Endometrial microvascular endothelial cells (primary cell): Measurements from ENCODE around the gene MICAL2. TPM values are rescaled to one million over a fixed set of nuclear protein-coding genes. Genes with fewer than 3 reads are reported as not detected.

Experiments
- in situ Hi-C: cut with HindIII; loops from 2 replicates; pipeline ENCODE4 v1.10.0; 2017; ENCODE audit warnings: low sequenced_read_pairs, low pct_unique_long_range_greater_than_20kb; ENCODE audit errors: inconsistent ontology term
- total RNA-seq: library from RNA; depleted of rRNA; stranded (reverse); fragments of >200 nt; gene quantifications from one replicate; pipeline ENCODE4 v1.2.3, GENCODE V29; 2015; ENCODE audit errors: inconsistent ontology term

Gene MICAL2
- total RNA-seq, 1 donor from 2014 or later: 149 TPM

DNA sequence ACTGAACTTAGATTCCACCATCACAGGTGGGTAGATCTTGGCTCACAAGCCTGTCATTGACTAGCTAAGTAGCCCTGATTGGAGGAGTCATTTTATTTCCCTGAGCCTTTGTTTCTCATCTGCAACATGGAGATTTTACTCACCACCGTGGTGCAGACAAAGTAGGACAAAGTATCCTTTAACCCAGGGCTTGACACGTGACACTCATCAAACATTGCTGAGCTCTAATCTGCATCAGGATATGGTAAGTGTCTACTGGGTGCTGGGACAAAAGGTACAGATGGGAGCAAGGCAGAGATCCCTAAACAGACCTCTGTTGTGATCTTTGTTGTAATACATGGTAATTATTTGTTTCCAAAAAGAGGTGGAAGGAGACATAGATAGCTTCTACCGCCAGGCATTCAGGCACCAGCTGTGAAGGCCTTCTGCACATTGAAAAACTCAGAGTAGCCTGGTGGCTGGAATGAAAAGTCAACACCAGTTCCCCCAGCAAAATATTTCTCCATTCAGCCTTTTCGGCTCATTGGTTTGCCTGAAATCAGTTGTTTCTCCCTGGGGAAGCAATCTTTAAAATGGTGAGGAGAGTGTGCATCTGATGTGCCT is 18.3 kb upstream of the MICAL2 start:
- in situ Hi-C loops: no loop called here

DNA sequence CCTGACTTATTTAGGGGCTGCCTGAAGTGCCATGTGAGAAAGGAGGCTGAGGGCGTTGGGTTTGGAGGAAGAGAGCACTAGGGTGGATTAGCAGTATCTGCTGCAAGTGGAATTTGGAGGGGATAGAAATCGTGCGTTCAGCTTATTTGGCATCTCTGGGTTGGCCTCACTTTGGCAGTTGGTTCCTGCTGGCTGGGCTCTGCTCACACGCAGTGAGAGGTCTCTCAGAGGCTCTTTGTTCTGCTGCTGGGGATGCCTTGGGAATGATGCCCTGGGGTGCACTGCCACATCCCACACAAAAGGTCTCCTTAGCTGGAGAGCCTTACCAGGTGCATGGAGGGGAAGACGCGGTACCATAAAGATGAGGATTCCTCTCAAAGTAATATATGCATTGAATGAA is 17.7 kb upstream of the MICAL2 start:
- in situ Hi-C loops: no loop called here

GRCh38 chr11:12094872-12095800 is 15.3 kb upstream of the MICAL2 start:
- in situ Hi-C loops: no loop called here

DNA sequence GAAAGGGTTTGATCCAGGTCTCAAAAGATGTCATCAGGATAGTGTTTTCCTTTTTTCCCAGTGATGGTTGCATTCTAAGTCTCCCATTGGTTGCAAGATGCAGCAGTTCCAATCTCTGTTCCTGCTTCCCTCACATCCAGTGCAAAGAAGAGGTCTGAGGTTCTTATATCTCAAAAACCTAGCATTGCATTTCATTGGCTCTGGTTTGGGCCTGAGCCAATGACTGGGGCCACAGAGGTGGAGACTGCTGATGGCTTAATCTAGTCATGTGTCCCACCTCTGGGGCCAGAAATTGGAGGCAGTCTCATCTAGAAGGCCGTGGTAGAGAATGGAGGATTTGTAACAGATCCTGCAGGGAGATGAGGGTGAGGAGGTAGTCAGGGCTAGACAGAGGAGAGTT is 13.2 kb upstream of the MICAL2 start:
- in situ Hi-C loops: no loop called here

DNA sequence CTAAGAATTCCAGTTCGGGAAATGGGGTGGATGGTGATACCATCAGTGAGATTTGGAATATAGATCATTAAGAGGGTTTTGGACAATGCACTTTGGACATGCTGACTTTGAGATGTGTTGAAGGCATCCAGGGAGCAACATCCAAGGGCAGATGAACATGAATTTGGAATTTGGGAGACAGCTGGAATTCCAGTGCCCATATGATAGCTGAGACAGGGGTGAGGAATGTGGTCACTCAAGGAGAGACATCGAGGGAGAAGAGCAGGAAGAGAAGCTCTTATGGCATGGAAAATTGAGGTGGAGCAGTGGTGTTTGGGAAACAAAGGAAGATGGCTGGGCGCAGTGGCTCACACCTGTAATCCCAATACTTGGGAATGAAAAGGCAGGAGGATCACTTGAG is 11.8 kb upstream of the MICAL2 start:
- in situ Hi-C loops: no loop called here

DNA sequence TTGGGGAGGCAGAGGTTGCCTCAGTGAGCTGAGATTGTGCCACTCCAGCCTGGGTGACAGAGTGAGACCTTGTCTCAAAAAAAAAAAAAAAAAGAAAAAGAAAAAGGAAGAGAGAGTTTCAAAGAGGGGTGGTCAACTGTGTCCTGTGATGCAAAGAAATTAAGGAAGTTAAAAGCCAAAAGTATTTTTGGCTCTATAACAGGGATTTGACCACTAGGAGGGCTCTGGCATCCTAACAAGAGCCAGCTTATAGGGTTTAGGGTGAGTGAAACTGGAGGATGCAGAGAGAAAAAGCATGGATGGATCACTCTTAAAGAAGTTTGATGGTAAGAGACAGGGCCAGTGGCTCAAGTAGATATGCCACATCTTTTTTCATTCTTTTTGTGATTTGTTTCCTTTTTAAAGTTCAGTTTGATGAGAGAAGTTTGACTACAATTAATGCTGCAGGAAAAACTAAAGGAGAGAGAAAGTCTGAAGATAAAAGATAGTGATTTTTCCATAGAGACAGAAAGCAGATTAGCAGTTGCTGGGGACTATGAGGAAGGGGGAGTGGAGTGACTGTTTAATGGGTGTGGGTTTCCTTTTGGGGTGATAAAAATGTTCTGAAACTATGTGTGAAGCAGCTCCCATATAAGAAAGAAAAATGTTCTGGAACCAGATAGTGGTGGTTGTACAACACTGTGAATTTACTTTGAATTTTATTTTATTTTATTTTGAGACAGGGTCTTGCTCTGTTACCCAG is 11.1 kb upstream of the MICAL2 start:
- in situ Hi-C loops: no loop called here

- in situ Hi-C loops: no loop called here
These were observed 10.0 kb upstream of the MICAL2 start for GRCh38 chr11:12100429-12100828.

DNA sequence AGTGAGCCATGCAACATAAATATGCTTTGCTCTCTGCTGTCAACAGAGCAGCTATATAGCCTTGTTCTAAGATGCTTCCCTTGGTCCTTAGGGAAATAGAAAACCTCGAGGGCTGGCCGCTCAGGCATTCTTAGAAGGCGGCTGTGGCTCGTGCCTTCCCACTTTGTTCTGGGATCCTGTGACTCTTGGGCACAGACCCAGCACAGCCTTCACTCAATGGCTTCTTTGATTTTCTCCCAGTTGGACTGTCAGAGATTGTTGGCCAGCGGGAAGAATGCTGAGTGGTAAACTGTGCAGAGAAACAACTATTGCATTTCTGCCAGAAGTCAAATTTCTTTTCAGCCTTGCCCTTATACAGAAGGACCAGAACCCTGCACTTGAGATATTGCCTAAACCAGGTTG is 9.5 kb upstream of the MICAL2 start:
- in situ Hi-C loops: no loop called here

GRCh38 chr11:12101318-12101717 is 9.1 kb upstream of the MICAL2 start:
- in situ Hi-C loops: no loop called here

GRCh38 chr11:12102588-12103410 is 7.6 kb upstream of the MICAL2 start:
- in situ Hi-C loops: no loop called here

DNA sequence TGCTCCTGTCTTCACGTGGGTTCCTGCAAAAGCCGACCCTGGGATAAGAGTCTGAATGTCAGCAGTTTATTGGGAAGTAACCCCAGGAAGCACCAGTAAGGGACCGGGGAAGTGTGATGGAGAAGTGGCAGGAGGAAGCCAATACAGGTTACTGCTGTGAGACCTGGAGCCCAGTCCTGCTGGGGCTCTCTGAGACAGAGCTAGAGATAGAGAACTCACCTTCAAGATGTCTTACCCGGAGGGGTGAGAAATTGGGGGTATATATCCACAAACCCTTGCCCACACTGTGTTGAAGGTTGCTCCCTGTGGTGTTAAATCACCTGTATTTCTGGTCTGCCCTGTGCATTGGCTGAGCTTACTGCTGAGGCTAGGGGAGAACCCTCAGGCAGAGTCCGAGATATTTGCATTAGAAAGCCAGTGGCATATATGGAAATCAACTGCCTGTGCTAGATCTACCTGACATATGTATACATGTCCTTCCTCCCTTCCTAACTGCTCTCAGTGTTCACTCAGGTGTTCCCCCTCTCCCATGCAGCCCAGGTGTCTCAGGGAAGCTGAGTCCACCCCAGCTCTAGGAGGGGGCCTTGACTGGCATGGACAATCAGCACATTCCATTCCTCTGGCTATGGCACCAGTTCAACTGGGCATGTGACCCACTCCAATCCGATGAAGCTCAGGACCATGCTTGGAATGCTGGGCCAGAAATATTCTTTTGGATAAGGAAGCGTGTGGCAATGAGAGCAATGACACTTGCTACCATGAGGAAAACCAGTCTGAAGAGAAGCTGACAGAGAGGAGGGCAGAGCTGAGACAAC is 6.8 kb upstream of the MICAL2 start:
- in situ Hi-C loops: no loop called here

DNA sequence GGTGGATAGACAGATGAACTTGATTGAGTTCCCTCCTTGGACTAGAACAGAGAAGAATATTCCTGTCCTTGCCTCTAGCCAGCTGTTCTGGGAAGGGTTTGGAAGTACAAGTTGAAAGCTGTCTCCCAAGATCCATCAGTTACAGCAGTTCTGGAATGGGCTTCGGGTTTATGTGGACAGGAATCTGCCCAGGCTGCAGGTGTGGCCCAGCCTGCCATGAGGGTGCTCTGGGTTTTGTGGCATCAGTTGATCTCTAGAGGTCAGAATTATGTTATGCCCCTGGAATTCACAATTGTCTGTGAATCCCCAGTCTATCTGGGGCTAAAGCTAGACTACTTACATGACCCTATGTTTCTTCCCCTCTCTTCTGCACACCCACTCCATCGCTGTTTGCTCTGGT is 4.9 kb upstream of the MICAL2 start:
- in situ Hi-C loops: no loop called here

GRCh38 chr11:12106101-12106500 is 4.3 kb upstream of the MICAL2 start:
- in situ Hi-C loops: no loop called here

GRCh38 chr11:12106501-12106900 is 3.9 kb upstream of the MICAL2 start:
- in situ Hi-C loops: no loop called here

DNA sequence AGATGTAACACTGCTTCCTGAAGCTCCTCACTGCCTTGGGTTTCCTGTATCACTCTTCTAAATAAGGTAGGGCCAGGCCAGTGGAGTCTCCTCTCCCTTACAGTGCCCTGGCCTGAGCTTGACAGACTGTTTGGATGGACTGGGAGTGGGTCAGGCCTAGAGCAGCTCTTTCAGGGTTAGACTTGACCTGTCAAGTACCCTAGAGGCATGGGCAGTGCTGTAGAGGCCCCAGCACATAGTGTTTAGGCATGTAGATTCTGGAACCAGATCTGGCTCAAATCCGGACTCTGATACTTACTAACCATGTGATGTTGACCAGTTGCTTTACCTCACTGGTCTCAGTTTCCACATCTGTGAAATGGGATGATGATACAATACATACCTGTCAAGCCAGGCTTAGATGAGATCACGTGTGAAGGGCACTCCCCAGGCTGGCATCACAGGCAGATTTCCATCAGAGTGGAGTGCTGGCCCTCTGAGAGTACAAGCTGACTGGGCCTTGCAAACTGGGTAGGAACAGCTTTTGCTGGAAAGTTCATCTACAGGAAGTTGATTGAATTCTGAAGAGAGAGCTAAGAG is 1.4 kb upstream of the MICAL2 start:
- in situ Hi-C loops: no loop called here

GRCh38 chr11:12109591-12110196 is 696 bp upstream of the MICAL2 start:
- in situ Hi-C loops: no loop called here

DNA sequence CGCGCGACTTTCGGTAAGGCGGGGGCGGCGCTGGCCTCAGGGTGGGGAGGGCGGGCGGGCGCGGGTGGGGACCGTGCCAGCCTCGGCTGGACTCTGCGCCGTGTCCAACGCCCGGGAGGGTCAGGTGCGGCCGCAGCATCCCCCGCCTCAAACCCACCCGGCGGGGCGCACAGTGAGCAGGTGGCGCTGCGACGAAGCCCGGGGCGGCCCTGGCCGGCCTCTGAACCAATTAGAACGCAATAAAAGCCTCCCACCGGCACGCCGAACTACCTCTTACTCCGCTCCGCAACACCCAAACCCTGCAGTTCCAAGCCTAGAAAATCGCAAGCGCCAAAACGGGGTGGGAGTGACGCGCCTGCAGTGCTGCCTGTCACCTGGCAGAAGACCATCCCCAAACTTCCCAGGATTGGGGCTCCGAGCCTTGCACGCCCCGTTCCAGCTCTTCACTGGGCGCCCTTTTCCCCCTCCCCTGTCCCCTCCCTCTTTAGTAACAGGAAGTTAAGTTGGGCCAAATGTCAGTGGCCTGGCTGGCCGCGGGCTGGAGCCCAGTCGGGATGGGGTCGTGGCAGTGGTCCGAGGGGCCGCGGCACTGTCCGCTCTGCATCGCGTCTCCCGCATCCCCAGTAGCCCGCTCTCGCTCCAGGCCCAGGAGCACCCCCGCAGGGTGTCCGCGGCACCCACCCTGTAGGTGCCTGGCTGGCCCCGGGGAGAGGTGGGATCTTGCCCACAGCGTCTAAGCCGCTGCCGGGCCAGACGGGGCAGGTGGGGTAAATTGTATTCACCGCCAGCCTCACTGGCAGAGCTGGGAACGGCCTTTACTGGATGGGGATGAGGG is 541 bp downstream of the MICAL2 start:
- in situ Hi-C loops: no loop called here
